GM20000 (cell line): ENCODE measurements around the gene ERBB4.

Experiments used
- DNase-seq: peaks from one replicate; pipeline ENCODE4 v3.0.0; 2012; ENCODE audit warnings: low spot score
- CTCF ChIP-seq: IDR thresholded peaks from 2 replicates; pipeline ENCODE4 v1.5.1; 2012; ENCODE audit warnings: mild to moderate bottlenecking, control low read depth; ENCODE audit errors: extremely low read depth, missing control alignments

Gene ERBB4

GRCh38 chr2:212345966-212346365 is 192.6 kb downstream of the ERBB4 start:
- no peak for DNase-seq
- TF ChIP-seq CTCF: no peak

- no peak for TF ChIP-seq CTCF
- DNase-seq: no peak
These were observed 194.5 kb downstream of the ERBB4 start for GRCh38 chr2:212344131-212344530.

GRCh38 chr2:212343167-212343566 is 195.4 kb downstream of the ERBB4 start:
- no peak for TF ChIP-seq CTCF
- no peak for DNase-seq

- DNase-seq: no peak
- TF ChIP-seq CTCF: no peak
These were observed 200.9 kb downstream of the ERBB4 start for GRCh38 chr2:212337486-212338343.

- no peak for TF ChIP-seq CTCF
- DNase-seq: no peak
These were observed 201.6 kb downstream of the ERBB4 start for GRCh38 chr2:212337036-212337435.

GRCh38 chr2:212330263-212330662 is 208.3 kb downstream of the ERBB4 start:
- no peak for TF ChIP-seq CTCF
- DNase-seq: no peak

GRCh38 chr2:212328712-212329496 is 209.7 kb downstream of the ERBB4 start:
- no peak for TF ChIP-seq CTCF
- DNase-seq: no peak
